IPS-18a (cell line): ENCODE measurements around the gene CNRIP1.

Source experiments
- H3K27ac ChIP-seq: one replicate; pipeline ENCODE4 v1.5.1; 2013; ENCODE audit warnings: low read length
- H3K27me3 ChIP-seq: one replicate; pipeline ENCODE4 v1.6.1; 2013; ENCODE audit warnings: mild to moderate bottlenecking, low read length; ENCODE audit not compliant: control insufficient read depth, insufficient read depth
- H3K36me3 ChIP-seq: one replicate; pipeline ENCODE4 v1.6.1; 2013; ENCODE audit warnings: low read depth, low read length; ENCODE audit not compliant: control insufficient read depth
- H3K4me1 ChIP-seq: one replicate; pipeline ENCODE4 v1.6.1; 2013; ENCODE audit warnings: low read depth, low read length; ENCODE audit not compliant: control insufficient read depth
- H3K4me3 ChIP-seq: one replicate; pipeline ENCODE4 v1.5.1; 2013; ENCODE audit warnings: low read length
- H3K9ac ChIP-seq: one replicate; pipeline ENCODE4 v1.6.1; 2013; ENCODE audit warnings: mild to moderate bottlenecking, low read length, moderate library complexity
- H3K9me3 ChIP-seq: one replicate; pipeline ENCODE4 v1.6.1; 2013; ENCODE audit warnings: low read depth, low read length; ENCODE audit not compliant: control insufficient read depth

CNRIP1 gene

DNA sequence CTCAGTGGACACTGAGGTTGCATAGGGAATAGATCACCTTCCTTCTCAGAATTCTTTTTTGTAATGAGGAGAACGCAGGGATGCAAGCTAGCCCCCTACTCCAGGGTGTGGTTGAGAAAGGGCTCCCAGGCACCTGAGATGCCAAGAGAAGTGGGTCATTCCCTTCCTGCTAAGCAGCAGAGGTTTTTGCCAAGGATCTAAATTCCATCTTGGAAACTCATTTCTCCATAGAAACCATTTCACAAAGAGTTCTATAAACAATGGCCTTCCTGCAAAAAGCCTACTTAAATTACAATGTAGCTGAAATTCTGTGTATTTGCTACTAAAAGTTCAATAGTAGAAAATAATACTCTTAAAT, 63.7 kb downstream of the CNRIP1 start:
- Histone ChIP-seq H3K9me3 (no peaks in the 10 kb centered on the region), H3K36me3 (no peaks in the 10 kb centered on the region), H3K27ac (peak overlapping the region; percentile 22), H3K4me1 (peaks cover 11% of the 10 kb centered on the region), H3K9ac (no peak overlapping the region), H3K4me3 (no peak overlapping the region), H3K27me3 (no peaks in the 10 kb centered on the region)

DNA sequence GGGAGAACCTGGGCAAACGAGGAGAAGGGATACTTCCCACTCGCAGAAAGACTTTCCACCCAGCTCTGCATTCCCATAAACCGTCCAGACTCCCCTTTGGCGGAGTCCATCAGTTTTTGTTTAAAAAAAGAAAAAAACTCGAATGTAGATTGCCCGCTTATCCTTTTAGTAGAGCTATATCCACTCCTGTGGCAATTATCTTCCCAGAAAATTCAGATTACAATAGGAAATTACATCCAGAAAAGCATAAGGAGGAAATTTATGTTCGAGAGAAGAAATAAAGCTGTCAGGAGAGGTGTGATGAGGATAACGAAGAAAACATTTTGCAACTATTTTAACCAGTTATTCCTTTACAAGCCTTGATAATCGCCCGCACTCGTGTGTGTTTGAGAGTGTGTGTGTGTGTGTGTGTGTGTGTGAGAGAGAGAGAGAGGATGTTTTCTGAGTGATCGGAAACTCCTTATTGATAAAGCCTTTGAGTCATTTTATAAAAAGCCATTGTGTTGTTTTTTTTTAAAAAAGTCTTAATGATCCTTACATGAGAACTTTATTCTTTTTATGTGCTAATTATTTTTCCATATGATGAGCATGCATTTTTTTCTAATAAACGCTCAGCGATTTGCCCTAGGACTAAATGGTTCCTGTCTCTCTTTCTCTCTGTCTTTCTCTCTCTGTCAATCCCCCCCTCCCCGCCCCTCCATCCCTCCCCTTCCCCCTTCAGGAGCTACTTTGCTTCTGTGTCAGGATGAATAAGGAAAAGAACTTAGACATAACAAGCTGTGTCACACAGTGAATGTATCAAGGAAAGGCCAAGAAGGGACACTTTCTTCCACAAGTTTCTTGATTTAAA, 66.3 kb downstream of the CNRIP1 start:
- Histone ChIP-seq H3K36me3 (peaks cover 3% of the 10 kb centered on the region), H3K9ac (peak overlapping the region; percentile 73), H3K9me3 (no peaks in the 10 kb centered on the region), H3K4me3 (peak overlapping the region; percentile 82), H3K27ac (no peak overlapping the region), H3K27me3 (no peaks in the 10 kb centered on the region), H3K4me1 (peaks cover 23% of the 10 kb centered on the region)

DNA sequence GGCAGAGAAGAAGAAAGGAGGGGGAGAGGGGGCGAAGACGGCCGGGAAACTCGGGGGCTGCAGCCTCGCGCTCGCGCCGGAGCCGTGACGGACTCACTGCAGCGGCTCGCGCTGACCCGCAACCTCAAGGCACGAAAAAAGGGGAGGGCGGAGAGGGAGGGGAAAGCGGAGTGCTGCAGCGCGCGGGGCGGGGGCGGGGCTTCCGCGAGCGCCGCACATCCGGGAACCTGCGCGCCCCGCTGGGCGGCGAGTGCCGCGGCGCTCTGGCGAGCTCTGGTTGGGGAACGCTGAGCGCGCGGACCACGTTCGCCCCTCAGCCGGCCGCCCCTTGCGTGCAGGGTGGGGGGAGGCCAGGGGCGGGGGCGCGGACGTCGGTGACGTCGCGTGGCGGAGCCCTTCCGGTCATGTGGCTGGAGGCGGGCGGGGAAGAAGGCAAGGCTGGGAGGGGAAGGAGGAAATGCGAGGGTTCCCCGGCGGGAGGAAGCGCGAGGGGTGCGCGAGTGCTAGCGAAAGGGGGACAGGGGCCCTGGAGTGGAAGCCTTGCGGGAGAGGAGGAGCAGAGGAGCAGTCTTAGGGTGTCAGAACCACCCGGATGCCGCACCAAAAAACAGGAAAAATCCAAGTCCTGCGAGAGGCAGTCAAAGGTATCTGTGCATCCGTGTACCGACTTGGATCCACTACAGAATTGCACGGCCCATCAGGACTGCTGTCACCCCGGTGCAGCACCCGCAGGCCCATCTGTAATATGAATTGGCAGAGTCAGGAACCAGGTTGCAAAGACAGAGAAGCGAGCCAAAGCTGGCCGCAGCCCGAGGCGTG, 67.1 kb downstream of the CNRIP1 start, which contains the start of gene PPP3R1:
TSS of gene PPP3R1 (minus strand) at position 133 of the 819 bp plus-strand sequence. CDS start 405 bp downstream, outside the sequence.
- Histone ChIP-seq H3K4me3 (peak within 1 kb of the TSS; percentile 98), H3K27me3 (no peaks in the 10 kb centered on the region), H3K27ac (peak within 1 kb of the TSS; percentile 28), H3K9ac (peak within 1 kb of the TSS; percentile 76), H3K36me3 (peaks cover 3% of the 10 kb centered on the region), H3K9me3 (no peaks in the 10 kb centered on the region), H3K4me1 (peaks cover 23% of the 10 kb centered on the region)

DNA sequence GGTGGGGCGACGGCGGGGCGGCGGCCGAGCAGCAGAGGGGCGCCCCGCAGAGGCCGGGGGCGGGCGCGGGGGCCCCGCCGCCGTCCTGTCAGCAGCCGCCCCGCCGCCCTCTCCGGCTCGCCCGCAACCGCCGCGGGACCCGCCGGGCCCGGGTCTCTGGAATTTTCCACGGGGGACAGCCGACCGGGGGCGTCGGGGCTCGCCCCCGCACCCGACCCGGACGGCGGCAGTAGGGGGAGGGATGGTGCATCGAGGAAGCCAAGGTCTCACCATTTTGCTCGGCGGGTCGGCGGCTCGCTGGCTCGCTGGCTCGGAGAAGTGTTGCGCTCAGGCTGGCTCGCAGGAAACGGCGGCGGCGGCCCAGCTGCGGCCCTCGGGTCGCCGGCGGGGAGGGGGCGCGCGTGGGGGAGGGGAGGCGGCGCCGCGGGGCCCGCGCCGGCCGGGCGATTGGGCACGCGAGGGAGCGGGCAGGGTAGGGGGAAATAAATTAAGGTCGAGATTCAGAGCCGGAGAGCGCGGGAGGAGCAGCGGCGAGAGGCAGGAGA, 67.8 kb downstream of the CNRIP1 start:
- H3K9me3 ChIP-seq: no peaks in the 10 kb centered on the region
- H3K4me3 ChIP-seq: peak overlapping the region; percentile 98
- H3K27ac ChIP-seq: no peak overlapping the region
- H3K9ac ChIP-seq: peak overlapping the region; percentile 76
- no peaks in the 10 kb centered on the region for H3K27me3 ChIP-seq
- H3K36me3 ChIP-seq: peaks cover 3% of the 10 kb centered on the region
- H3K4me1 ChIP-seq: peaks cover 22% of the 10 kb centered on the region

DNA sequence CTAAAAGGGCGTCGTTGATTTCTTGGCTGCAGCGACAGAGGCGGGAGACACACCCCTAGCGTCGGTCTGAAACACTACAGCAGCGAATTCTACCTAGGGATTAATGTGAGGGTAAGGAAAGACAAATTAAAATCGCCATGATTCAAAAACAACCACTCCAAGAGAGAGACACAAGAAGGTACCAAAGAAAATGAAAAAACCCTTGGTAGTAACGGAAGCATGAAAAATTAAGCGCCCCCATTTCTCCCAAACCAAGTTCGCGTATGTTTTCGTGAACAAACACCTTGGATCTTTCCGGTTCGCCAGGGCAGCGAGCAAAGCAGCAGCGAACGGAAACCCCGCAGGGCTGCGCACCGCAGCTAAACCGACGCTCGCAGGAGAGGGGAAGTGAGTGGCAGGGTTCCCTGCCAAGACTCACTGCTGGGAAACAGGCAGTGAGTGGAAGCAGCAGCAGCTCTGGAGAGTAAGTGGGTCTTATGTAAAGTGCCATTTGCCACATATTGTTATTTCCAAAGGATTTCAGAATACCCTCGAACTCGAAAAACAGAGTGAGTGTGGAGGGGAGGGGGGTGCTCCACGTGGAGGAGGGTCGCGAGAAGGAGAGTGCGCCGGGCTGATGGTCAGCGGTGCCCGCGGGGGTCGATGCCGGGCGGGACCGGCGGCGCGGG, 68.4 kb downstream of the CNRIP1 start:
- H3K4me1 ChIP-seq: peaks cover 18% of the 10 kb centered on the region

DNA sequence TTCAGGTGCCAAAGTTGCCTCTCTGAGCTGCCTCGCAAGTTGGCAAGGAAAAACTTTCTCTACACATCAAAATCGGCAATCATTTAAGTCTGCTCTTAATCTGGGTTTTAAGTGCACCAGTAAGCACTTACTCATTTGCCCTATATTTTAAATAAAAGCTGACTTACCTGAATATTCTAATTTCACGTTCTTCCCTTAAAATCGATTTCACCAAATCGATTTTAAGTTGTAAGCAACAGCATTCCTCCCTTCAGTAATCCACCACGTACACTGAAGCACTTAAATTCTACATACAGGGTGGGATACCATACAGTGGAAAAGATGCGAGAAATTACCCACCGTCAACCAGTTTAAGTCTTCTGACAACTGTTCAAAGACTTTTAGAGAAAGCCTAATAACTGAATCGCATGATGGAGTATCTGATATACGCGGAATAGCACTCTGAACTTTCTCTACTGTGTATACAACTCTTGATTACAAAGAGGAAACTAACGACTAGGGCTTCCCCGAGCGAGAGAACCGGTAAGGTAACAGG, 69.0 kb downstream of the CNRIP1 start:
- H3K27ac ChIP-seq: peak overlapping the region; percentile 28
- H3K9ac ChIP-seq: peak overlapping the region; percentile 76
- H3K27me3 ChIP-seq: no peaks in the 10 kb centered on the region
- peaks cover 14% of the 10 kb centered on the region for H3K4me1 ChIP-seq
- H3K4me3 ChIP-seq: peak overlapping the region; percentile 98
- H3K36me3 ChIP-seq: peaks cover 3% of the 10 kb centered on the region
- H3K9me3 ChIP-seq: no peaks in the 10 kb centered on the region

More for the DNA sequence above, 68.4 kb downstream of the CNRIP1 start:
- Histone ChIP-seq H3K27ac (peak overlapping the region; percentile 28), H3K9ac (peak overlapping the region; percentile 76), H3K27me3 (no peaks in the 10 kb centered on the region), H3K4me3 (peak overlapping the region; percentile 98), H3K36me3 (peaks cover 3% of the 10 kb centered on the region), H3K9me3 (no peaks in the 10 kb centered on the region)

DNA sequence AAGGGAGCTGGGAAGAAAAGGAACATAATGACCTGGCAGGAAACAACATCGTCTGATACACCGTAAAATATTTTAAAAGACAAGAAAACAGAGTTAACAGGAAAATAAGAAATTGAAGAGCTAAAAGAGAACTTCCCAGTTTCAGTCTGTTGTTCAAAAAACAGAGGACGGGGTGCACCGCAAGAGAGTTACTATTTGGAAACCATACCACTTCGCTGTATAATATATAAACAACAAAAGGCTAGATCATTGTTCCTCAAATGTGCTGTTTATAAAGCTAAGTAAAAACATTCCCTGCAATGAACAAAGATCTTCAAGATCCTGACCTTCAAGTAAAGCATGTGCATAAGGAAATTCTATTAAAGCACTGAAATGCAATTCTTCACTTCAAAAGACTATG, 69.6 kb downstream of the CNRIP1 start:
- H3K4me3 ChIP-seq: peak overlapping the region; percentile 98
- H3K9ac ChIP-seq: peak overlapping the region; percentile 76
- H3K4me1 ChIP-seq: peaks cover 13% of the 10 kb centered on the region
- peaks cover 3% of the 10 kb centered on the region for H3K36me3 ChIP-seq
- H3K27me3 ChIP-seq: no peaks in the 10 kb centered on the region
- H3K27ac ChIP-seq: peak overlapping the region; percentile 28
- no peaks in the 10 kb centered on the region for H3K9me3 ChIP-seq

DNA sequence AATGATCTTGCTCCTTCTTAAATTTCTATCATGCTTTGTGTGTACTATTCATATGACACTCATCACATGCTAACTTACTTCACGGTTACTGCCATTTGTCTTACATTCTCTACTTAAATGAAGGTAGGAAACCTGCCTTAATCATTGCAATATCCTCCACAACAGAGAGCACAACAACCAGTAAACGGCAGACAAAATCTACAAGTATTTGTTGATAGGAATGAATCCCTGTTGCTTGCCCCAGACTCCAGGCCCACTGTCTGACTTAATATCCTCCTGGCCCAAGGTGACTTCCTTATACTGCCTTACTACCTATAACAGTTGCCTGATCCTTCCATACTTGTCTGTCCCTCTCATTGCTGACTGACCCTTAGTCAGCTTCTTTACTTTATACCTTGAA, 70.9 kb downstream of the CNRIP1 start:
- Histone ChIP-seq H3K27me3 (no peaks in the 10 kb centered on the region), H3K36me3 (peaks cover 3% of the 10 kb centered on the region), H3K27ac (no peak overlapping the region), H3K9me3 (no peaks in the 10 kb centered on the region), H3K4me1 (peaks cover 13% of the 10 kb centered on the region), H3K4me3 (no peak overlapping the region), H3K9ac (no peak overlapping the region)

DNA sequence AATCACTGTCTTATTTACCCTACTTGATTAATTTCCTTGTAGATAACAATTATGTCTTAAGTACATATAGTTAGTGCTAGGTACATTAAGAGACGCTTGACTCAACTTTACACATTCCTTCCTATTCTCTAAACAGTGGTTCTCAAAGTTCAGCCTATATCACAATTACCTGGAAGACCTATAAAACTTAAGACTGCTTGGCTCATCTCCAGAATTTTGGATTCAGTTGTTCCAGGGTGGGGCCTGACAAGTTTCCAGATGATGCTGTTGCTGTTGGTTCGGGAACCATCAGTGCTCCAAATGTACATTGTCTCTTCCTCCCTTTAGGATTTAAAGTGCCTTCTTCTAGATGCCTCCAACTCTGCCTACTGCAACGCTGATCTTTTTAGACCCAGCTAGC, 71.4 kb downstream of the CNRIP1 start:
- no peak overlapping the region for H3K9ac ChIP-seq

DNA sequence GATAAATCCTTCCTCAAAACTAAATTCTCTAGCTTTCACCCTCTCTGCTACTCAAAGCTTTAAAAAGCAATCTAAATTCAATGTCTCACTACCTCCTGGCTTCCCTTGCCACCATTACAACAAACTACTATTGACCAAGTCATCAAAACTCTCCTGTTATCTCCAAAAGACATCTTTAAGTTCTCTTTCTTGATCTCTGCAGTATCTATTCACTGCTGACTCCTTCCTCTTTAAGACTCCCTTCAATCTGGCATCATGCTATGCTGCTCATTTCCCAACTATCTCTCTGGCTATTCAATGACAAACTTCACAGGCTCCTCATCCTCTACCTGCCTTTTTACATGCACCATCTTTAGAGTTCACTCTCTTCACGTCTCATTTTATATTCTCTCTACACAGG, 73.4 kb downstream of the CNRIP1 start:
- Histone ChIP-seq H3K36me3 (peaks cover 3% of the 10 kb centered on the region), H3K4me1 (peaks cover 13% of the 10 kb centered on the region), H3K27me3 (no peaks in the 10 kb centered on the region)

More for the DNA sequence above, 71.4 kb downstream of the CNRIP1 start:
- H3K36me3 ChIP-seq: peaks cover 3% of the 10 kb centered on the region
- no peaks in the 10 kb centered on the region for H3K9me3 ChIP-seq
- no peak overlapping the region for H3K27ac ChIP-seq
- H3K4me1 ChIP-seq: peaks cover 13% of the 10 kb centered on the region
- no peaks in the 10 kb centered on the region for H3K27me3 ChIP-seq
- no peak overlapping the region for H3K4me3 ChIP-seq

DNA sequence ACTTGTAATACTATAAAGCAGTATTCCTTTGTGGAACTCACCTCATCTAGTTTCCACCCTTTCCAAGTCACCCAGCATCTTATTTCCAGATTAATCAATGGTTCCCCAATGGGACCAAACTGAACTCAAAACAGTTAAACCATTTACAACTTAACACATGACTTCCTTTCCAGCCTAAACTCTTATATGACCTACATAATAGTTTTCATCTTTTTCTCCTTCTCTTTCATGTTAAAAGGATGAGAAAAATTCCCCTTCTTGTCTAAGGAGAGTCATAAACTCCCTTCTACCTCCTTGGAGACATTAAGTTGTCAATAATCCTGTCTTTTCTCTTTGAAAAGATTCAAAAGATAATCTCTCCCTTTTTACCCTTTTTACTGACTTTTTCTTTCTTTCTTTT, 74.1 kb downstream of the CNRIP1 start:
- Histone ChIP-seq H3K4me1 (peaks cover 15% of the 10 kb centered on the region), H3K9me3 (no peaks in the 10 kb centered on the region), H3K27ac (no peak overlapping the region), H3K4me3 (no peak overlapping the region), H3K27me3 (no peaks in the 10 kb centered on the region), H3K9ac (no peak overlapping the region), H3K36me3 (peaks cover 3% of the 10 kb centered on the region)

More for the DNA sequence above, 73.4 kb downstream of the CNRIP1 start:
- Histone ChIP-seq H3K9ac (no peak overlapping the region), H3K9me3 (no peaks in the 10 kb centered on the region), H3K27ac (no peak overlapping the region), H3K4me3 (no peak overlapping the region)
